ENCODE data around the gene CHTF8.

Gene CHTF8

GRCh38 chr16:69085032-69085695 is 47.2 kb downstream of the CHTF8 start:
- DNase-seq (ENCODE audit: low read depth, low spot score): no peak

GRCh38 chr16:69084289-69084688 is 48.1 kb downstream of the CHTF8 start:
- no peak for DNase-seq (ENCODE audit: low read depth, low spot score)

GRCh38 chr16:69083306-69083941 is 49.0 kb downstream of the CHTF8 start:
- DNase-seq (ENCODE audit: low read depth, low spot score): no peak

GRCh38 chr16:69079697-69080096 is 52.7 kb downstream of the CHTF8 start:
- DNase-seq (ENCODE audit: low read depth, low spot score): no peak

GRCh38 chr16:69078073-69078472 is 54.3 kb downstream of the CHTF8 start:
- no peak for DNase-seq (ENCODE audit: low read depth, low spot score)

- no peak for DNase-seq (ENCODE audit: low read depth, low spot score)
Observed at GRCh38 chr16:69077251-69077650, 55.1 kb downstream of the CHTF8 start.

- DNase-seq (ENCODE audit: low read depth, low spot score): no peak
Observed at GRCh38 chr16:69073181-69073702, 59.1 kb downstream of the CHTF8 start.

- DNase-seq (ENCODE audit: low read depth, low spot score): no peak
Observed at GRCh38 chr16:69072640-69072974, 59.8 kb downstream of the CHTF8 start.

GRCh38 chr16:69071036-69071435 is 61.4 kb downstream of the CHTF8 start:
- no peak for DNase-seq (ENCODE audit: low read depth, low spot score)

- DNase-seq (ENCODE audit: low read depth, low spot score): no peak
Observed at GRCh38 chr16:69069504-69069903, 62.9 kb downstream of the CHTF8 start.

All from activated naive CD8-positive, alpha-beta T cell treated with anti-CD3 and anti-CD28 coated beads, Interleukin-2, amount 50 U/mL, for 16 hours (primary cell).